OCI-M1 (cell line): Measurements from ENCODE around the gene SEPTIN6.

Source experiments
- DNase-seq: peaks from one replicate; lab custom pipeline; 2025; lab: John Stamatoyannopoulos, UW

The SEPTIN6 gene

DNA sequence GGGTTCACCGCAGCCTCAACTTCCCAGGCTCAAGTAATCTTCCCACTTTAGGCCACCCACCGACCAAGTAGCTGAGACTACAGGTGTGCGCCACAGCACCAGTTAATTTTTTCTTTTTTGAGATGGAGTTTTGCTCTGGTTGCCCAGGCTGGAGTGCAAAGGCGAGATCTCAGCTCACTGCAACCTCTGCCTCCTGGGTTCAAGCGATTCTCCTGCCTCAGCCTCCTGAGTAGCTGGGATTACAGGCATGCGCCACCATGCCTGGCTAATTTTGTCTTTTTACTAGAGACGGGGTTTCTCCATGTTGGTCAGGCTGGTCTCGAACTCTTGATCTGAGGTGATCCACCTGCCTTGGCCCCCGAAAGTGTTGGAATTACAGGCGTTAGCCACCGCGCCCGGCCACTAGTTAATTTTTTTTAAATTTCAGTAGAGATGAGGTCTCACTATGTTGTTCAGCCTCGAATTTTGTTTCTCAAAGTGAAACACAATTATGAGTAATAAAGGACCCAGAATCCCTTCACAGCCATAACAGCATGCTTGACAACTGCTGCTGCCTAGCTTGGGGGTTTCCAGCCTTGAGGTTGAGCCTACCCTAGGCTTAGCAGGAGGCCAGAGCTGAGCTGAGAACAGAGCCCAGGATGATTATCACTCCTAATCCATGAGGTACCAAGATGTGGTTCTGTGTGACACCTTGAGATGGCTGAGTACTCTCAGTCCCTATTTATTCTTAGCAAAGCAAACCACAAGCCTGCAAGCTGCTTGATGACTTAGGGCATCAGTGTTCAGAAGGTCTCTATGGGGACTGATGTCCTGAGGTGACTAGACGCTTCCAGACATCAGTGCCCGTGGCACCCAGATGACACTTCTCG, 45.2 kb downstream of the SEPTIN6 start:
- no peak for DNase-seq

DNA sequence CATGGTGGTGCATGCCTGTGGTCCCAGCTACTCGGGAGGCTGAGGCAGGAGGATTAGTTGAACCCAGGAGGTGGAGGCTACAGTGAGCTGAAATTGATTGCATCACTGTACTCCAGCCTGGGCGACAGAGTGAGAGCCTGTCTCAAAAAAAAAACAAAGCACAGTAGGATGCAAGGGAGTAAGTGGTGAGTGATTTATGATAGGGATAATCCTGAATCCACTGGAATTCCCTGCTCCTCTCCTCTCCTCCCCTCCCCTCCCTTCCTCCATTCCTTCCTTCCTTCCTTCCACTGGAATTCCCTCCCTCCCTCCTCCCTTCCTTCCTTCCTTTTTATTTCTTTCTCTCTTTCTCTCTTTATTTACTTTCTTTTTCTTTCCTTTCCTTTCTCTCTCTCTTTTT, 45.9 kb downstream of the SEPTIN6 start:
- DNase-seq: no peak

GRCh38 chrX:119646515-119646914, 46.5 kb downstream of the SEPTIN6 start:
- DNase-seq: no peak

- DNase-seq: no peak
These were observed 49.3 kb downstream of the SEPTIN6 start for GRCh38 chrX:119643696-119644095.
